BE2C (cell line): ENCODE results near the gene FAHD2A.

ENCODE experiments used
- DNase-seq: peaks from one replicate; pipeline ENCODE4 v3.0.0-alpha.2; 2020
- H3K27me3 ChIP-seq: fragments of 250-450 bp; sonication (Bioruptor Pico); 2 replicates; pipeline ENCODE4 v1.5.1; 2020; ENCODE audit warnings: mild to moderate bottlenecking
- H3K36me3 ChIP-seq: fragments of 250-450 bp; sonication (Bioruptor Pico); 2 replicates; pipeline ENCODE4 v1.5.1; 2020; ENCODE audit warnings: mild to moderate bottlenecking
- H3K4me1 ChIP-seq: fragments of 250-450 bp; sonication (Bioruptor Pico); 2 replicates; pipeline ENCODE4 v1.5.1; 2020
- H3K4me3 ChIP-seq: 2 replicates; pipeline ENCODE4 v1.5.1; 2011; ENCODE audit warnings: low read depth, low read length
- H3K9me3 ChIP-seq: fragments of 250-450 bp; sonication (Bioruptor Pico); 2 replicates; pipeline ENCODE4 v1.5.1; 2020
- TF ChIP-seq, protein P1 (sequence below): IDR thresholded peaks from 2 replicates; pipeline ENCODE4 v1.5.1; 2012; ENCODE audit warnings: mild to moderate bottlenecking, low read depth, low read length

Gene FAHD2A

DNA sequence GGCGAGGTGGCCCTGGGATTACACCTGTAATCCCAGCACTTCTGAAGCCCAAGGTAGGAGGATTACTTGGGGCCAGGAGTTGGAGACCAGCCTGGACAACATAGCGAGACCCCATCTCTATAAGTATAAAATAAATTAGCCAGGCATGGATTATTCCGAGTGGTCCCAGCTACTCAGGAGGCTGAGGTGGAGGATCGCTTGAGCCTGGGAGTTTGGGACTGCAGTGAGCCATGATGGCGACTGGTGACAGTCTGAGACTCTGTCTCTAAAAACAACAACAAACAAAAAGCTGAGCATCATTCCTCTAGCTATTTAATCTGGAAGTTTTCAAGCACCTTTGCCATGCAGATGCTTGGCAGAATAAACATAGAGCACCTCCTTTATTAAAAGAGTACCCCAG is 21.8 kb upstream of the FAHD2A start:
- no peak for DNase-seq
- no peaks in the 10 kb centered on the region for H3K9me3 ChIP-seq
- no peaks in the 10 kb centered on the region for H3K4me1 ChIP-seq
- no peaks in the 10 kb centered on the region for H3K27me3 ChIP-seq
- TF ChIP-seq, protein P1, sequence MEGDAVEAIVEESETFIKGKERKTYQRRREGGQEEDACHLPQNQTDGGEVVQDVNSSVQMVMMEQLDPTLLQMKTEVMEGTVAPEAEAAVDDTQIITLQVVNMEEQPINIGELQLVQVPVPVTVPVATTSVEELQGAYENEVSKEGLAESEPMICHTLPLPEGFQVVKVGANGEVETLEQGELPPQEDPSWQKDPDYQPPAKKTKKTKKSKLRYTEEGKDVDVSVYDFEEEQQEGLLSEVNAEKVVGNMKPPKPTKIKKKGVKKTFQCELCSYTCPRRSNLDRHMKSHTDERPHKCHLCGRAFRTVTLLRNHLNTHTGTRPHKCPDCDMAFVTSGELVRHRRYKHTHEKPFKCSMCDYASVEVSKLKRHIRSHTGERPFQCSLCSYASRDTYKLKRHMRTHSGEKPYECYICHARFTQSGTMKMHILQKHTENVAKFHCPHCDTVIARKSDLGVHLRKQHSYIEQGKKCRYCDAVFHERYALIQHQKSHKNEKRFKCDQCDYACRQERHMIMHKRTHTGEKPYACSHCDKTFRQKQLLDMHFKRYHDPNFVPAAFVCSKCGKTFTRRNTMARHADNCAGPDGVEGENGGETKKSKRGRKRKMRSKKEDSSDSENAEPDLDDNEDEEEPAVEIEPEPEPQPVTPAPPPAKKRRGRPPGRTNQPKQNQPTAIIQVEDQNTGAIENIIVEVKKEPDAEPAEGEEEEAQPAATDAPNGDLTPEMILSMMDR: no peak
- H3K4me3 ChIP-seq: no peak overlapping the region
- H3K36me3 ChIP-seq: no peaks in the 10 kb centered on the region

DNA sequence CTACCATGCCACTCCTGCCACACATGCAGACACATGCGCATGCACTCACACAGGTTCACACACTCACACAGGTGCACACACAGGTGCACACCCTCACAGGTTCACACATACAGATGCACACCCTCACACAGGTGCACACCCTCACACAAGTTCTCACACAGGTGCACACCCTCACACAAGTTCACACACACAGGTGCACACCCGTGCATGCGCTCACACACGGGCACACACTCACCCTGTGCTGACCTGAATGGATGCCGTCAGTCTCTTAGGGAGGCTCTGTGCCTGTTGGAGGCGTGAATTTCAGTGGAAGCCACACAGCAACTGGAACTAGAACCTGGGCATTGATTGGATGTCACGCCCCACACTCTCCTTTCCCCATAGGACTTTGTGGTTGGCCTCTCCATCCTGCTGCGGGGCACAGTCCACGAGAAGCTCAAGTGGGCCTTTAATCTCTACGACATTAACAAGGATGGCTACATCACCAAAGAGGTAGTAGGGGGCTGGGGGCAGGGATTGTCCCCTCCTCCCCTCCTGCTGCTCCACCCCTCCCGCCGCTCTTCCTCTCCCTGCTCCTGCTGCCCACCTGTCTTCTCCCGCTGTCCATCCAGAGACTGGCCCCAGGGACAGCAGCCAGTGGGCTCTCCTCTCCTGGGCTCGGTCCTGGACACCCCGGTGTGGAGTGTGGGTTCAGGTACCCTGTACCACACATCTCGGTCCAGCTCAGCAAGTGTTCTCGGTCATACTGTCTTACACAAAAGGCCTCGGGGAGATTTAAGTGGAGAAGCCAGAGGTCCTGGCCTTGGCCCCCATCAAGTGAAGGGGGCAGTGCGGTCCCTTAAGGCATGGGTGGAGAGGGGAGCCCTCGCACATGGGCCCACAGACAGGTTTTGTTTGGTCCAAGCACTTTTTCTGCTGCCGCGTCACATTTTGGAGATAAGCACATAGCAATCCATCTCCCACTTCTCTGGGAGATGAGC is 21.0 kb upstream of the FAHD2A start:
- Histone ChIP-seq H3K27me3 (no peaks in the 10 kb centered on the region), H3K9me3 (no peaks in the 10 kb centered on the region), H3K4me1 (no peaks in the 10 kb centered on the region), H3K36me3 (no peaks in the 10 kb centered on the region), H3K4me3 (no peak overlapping the region)
- no peak for DNase-seq
- TF ChIP-seq, protein P1: no peak

DNA sequence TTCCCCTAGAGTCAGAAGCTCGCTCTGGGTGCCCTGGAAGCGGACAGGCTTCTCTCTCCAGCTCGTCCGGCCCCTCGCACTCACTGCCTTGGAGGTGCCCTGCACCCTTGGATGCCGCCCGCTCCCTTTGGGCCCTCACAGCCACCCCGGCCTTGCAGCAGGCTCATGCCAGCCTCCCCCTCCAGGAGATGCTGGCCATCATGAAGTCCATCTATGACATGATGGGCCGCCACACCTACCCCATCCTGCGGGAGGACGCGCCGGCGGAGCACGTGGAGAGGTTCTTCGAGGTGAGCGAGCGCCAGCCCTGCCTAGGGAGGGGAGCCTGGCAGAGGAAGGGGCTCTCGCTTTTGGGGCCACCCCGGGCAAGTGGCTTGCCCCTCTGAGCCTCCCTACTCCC is 20.3 kb upstream of the FAHD2A start:
- TF ChIP-seq, protein P1: no peak
- Histone ChIP-seq H3K27me3 (no peaks in the 10 kb centered on the region), H3K4me3 (no peak overlapping the region), H3K9me3 (no peaks in the 10 kb centered on the region), H3K36me3 (no peaks in the 10 kb centered on the region), H3K4me1 (no peaks in the 10 kb centered on the region)
- DNase-seq: no peak

DNA sequence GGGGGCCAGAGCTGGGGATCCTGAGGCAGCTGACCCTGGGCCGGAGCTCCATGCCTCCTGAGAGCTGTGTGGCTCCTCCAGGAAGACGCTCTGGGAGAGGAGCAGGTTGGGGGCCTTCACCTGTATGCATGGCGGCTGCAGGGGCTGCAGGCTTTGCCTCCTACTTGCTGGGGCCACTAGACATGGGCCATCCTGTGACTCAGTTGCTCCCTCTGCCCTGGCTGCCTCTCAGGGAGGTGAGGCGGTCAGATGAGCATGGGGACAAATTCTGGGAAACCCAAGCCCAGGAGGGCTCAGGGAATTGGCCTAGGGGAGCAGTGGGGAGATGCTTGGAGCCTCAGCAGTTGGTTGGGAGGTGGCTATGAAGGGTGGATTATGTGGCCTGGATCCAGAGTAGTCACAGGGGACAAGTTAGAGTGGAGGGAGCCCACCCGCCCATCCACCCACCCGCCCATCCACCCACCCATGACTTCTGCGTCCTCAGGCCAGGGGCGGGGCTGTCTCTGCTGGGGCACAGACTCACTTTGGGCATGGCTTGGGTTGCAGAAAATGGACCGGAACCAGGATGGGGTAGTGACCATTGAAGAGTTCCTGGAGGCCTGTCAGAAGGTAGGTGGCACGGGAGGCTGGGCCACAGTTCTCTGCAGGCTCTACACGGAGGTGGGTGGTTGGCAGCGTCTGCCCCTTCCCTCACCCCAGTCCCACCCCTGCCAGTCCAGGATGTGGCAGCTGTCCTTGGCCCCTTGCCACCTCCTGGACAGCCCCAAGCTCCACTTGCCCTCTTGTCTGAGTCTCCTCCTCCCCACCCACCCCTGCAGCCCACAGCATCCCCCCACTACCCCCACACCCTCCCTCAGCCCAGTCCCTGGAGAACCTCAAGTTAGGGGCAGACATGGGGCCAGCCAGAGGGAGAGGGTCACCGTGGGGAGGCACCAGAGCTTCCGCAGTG is 19.5 kb upstream of the FAHD2A start:
- Histone ChIP-seq H3K27me3 (no peaks in the 10 kb centered on the region), H3K4me1 (no peaks in the 10 kb centered on the region), H3K36me3 (no peaks in the 10 kb centered on the region)

DNA sequence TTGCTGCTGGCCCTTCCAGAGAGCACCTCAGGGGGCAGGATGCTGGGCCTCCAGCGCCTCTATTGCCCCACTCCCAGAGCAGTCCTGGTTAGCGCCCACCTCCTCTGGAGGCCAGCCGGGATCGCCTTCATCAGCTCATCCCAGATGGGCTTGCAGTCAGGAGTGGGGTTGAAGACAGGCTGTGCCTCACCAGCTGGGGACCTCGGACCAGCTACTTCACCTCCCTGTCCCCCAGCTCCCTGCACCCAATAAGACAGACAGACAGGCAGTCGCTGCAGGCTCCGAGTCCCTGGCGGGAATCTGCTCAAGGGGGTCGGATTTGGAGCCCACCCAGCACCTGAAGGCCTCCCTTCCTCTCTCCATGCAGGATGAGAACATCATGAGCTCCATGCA is 18.9 kb upstream of the FAHD2A start:
- H3K4me1 ChIP-seq: no peaks in the 10 kb centered on the region
- H3K27me3 ChIP-seq: no peaks in the 10 kb centered on the region
- no peaks in the 10 kb centered on the region for H3K9me3 ChIP-seq
- DNase-seq: no peak
- TF ChIP-seq, protein P1: no peak
- no peak overlapping the region for H3K4me3 ChIP-seq
- H3K36me3 ChIP-seq: no peaks in the 10 kb centered on the region

More for the DNA sequence above, 19.5 kb upstream of the FAHD2A start:
- Histone ChIP-seq H3K4me3 (no peak overlapping the region), H3K9me3 (no peaks in the 10 kb centered on the region)
- TF ChIP-seq, protein P1: no peak
- no peak for DNase-seq
